DOHH2 (cell line): Measurements from ENCODE around the gene RBMX.
A peak's percentile ranks its signal among the peaks of the same experiment; 100 is the strongest.
"Not testable (repeated sequence)": the region's sequence is repeated elsewhere in the genome, so short reads cannot be mapped to it uniquely, and the experiment has no call there.

Experiments used
- H3F3A ChIP-seq: fragments of 200-600 bp; sonication (generic), shearing (Covaris generic); 2 replicates; pipeline ENCODE4 v1.6.0; 2016; ENCODE audit warnings: antibody characterized with exemption, mild to moderate bottlenecking; ENCODE audit not compliant: control insufficient read depth, insufficient read depth
- H3K27ac ChIP-seq: fragments of 200-600 bp; sonication (generic); 2 replicates; pipeline ENCODE4 v1.5.1; 2014; ENCODE audit warnings: low read depth, mild to moderate bottlenecking, low read length, moderate library complexity
- H3K27me3 ChIP-seq: fragments of 200-600 bp; sonication (generic); 2 replicates; pipeline ENCODE4 v1.6.1; 2014; ENCODE audit warnings: mild to moderate bottlenecking, low read length, mixed read lengths; ENCODE audit not compliant: control insufficient read depth
- H3K36me3 ChIP-seq: fragments of 200-600 bp; sonication (generic); 2 replicates; pipeline ENCODE4 v1.6.1; 2014; ENCODE audit warnings: mild to moderate bottlenecking, low read length, moderate library complexity, mixed read lengths; ENCODE audit not compliant: control insufficient read depth
- H3K4me1 ChIP-seq: fragments of 200-600 bp; sonication (generic); 2 replicates; pipeline ENCODE4 v1.6.1; 2014; ENCODE audit warnings: mild to moderate bottlenecking, low read length, mixed read lengths; ENCODE audit not compliant: control insufficient read depth
- H3K4me2 ChIP-seq: fragments of 200-600 bp; sonication (generic); 2 replicates; pipeline ENCODE4 v1.6.0; 2014; ENCODE audit warnings: mild to moderate bottlenecking, low read length, moderate library complexity
- H3K4me3 ChIP-seq: fragments of 200-600 bp; sonication (generic); 2 replicates; pipeline ENCODE4 v1.5.1; 2014; ENCODE audit warnings: mild to moderate bottlenecking, low read length, mixed read lengths
- H3K79me2 ChIP-seq: fragments of 200-600 bp; sonication (generic); 2 replicates; pipeline ENCODE4 v1.6.1; 2014; ENCODE audit warnings: mild to moderate bottlenecking, low read length, mixed read lengths; ENCODE audit not compliant: control insufficient read depth
- H3K9me2 ChIP-seq: fragments of 200-600 bp; sonication (generic); replicated peaks from 2 replicates; pipeline ENCODE4 v1.6.1; 2014; ENCODE audit warnings: mild to moderate bottlenecking, low read length, mixed read lengths; ENCODE audit not compliant: control insufficient read depth
- H3K9me3 ChIP-seq: fragments of 200-600 bp; sonication (generic); 2 replicates; pipeline ENCODE4 v1.6.1; 2014; ENCODE audit warnings: antibody characterized with exemption, low read length, mixed read lengths; ENCODE audit not compliant: control insufficient read depth, insufficient read depth
- H4K20me1 ChIP-seq: fragments of 200-600 bp; sonication (generic); 2 replicates; pipeline ENCODE4 v1.6.0; 2014; ENCODE audit warnings: low read depth, mild to moderate bottlenecking, antibody characterized with exemption, low read length, moderate library complexity; ENCODE audit not compliant: control insufficient read depth, insufficient read depth
- CTCF ChIP-seq: fragments of 200-600 bp; sonication (generic); IDR thresholded peaks from one replicate; pipeline ENCODE4 v1.5.1; 2014; ENCODE audit warnings: antibody characterized with exemption, mild to moderate bottlenecking, low read depth, low read length; ENCODE audit not compliant: poor library complexity, severe bottlenecking
- EZH2phosphoT487 ChIP-seq: fragments of 200-600 bp; sonication (generic); IDR thresholded peaks from 2 replicates; pipeline ENCODE4 v1.6.1; 2017; ENCODE audit warnings: borderline replicate concordance, mild to moderate bottlenecking, antibody characterized with exemption, low read length, moderate library complexity, mixed read lengths

Gene RBMX

GRCh38 chrX:136909119-136909705 lies 28.7 kb upstream of the RBMX start:
- H3K9me3 ChIP-seq = no peaks in the 10 kb centered on the region
- H3K9me2 ChIP-seq = no peaks in the 10 kb centered on the region
- H3K36me3 ChIP-seq = no peaks in the 10 kb centered on the region
- peak overlapping the region; percentile 85 for H3K4me2 ChIP-seq
- no peaks in the 10 kb centered on the region for H3F3A ChIP-seq
- peak overlapping the region; percentile 85 for H3K4me3 ChIP-seq
- no peaks in the 10 kb centered on the region for H4K20me1 ChIP-seq
- TF ChIP-seq CTCF = no peak
- no peak for TF ChIP-seq EZH2phosphoT487
- peaks cover 23% of the 10 kb centered on the region for H3K79me2 ChIP-seq
- peak overlapping the region; percentile 77 for H3K27ac ChIP-seq
- H3K4me1 ChIP-seq = peaks cover 16% of the 10 kb centered on the region
- H3K27me3 ChIP-seq = no peaks in the 10 kb centered on the region

- H3K4me3 ChIP-seq = no peak overlapping the region
- peaks cover 23% of the 10 kb centered on the region for H3K79me2 ChIP-seq
- no peaks in the 10 kb centered on the region for H3K27me3 ChIP-seq
- TF ChIP-seq CTCF (no peak), EZH2phosphoT487 (no peak)
- no peak overlapping the region for H3K4me2 ChIP-seq
- no peaks in the 10 kb centered on the region for H3F3A ChIP-seq
- H3K4me1 ChIP-seq = peaks cover 16% of the 10 kb centered on the region
- no peak overlapping the region for H3K27ac ChIP-seq
- no peaks in the 10 kb centered on the region for H3K9me3 ChIP-seq
- H3K36me3 ChIP-seq = no peaks in the 10 kb centered on the region
- no peaks in the 10 kb centered on the region for H4K20me1 ChIP-seq
- H3K9me2 ChIP-seq = no peaks in the 10 kb centered on the region
These were observed 27.1 kb upstream of the RBMX start for GRCh38 chrX:136907621-136908020.

GRCh38 chrX:136906921-136907510 lies 26.5 kb upstream of the RBMX start:
- Histone ChIP-seq H3K27ac (no peak overlapping the region), H3K9me2 (no peaks in the 10 kb centered on the region), H3K36me3 (no peaks in the 10 kb centered on the region), H3K79me2 (peaks cover 18% of the 10 kb centered on the region), H3K4me2 (no peak overlapping the region), H3K4me3 (no peak overlapping the region), H3K9me3 (no peaks in the 10 kb centered on the region), H3K4me1 (peaks cover 16% of the 10 kb centered on the region), H3F3A (no peaks in the 10 kb centered on the region), H3K27me3 (no peaks in the 10 kb centered on the region), H4K20me1 (no peaks in the 10 kb centered on the region)
- no peak for TF ChIP-seq EZH2phosphoT487
- TF ChIP-seq CTCF = no peak

- not testable (repeated sequence) for H3K4me3 ChIP-seq, H3F3A ChIP-seq, H4K20me1 ChIP-seq, H3K27ac ChIP-seq, H3K9me3 ChIP-seq, H3K4me2 ChIP-seq, H3K9me2 ChIP-seq, H3K79me2 ChIP-seq, H3K36me3 ChIP-seq, H3K4me1 ChIP-seq, H3K27me3 ChIP-seq
These were observed 23.5 kb upstream of the RBMX start for GRCh38 chrX:136904067-136904466.

DNA sequence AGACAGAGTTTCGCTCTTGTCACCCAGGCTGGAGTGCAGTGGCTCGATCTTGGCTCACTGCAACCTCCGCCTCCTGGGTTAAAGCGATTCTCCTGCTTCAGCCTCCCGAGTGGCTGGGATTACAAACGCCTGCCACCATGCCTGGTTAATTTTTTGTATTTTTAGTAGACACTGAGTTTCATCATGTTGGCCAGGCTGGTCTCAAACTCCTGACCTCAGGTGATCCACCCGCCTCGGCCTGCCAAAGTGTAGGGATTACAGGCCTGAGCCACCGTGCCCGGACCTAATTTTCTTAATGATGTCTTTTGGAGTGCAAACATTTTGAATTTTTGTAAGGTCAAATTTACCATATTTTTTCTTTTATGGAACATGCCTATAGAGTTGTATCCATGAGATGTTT lies 19.5 kb upstream of the RBMX start:
- H4K20me1 ChIP-seq, H3F3A ChIP-seq, H3K9me2 ChIP-seq, H3K4me2 ChIP-seq, H3K27ac ChIP-seq, H3K4me3 ChIP-seq, H3K79me2 ChIP-seq, H3K9me3 ChIP-seq, H3K4me1 ChIP-seq, H3K27me3 ChIP-seq, H3K36me3 ChIP-seq: not testable (repeated sequence)
